Skeletal muscle satellite cell (primary cell): ENCODE measurements around the gene OARD1.

ENCODE experiments used
- H3K27me3 ChIP-seq: 2 replicates; pipeline ENCODE4 v1.7.0; 2013; ENCODE audit warnings: low read length; ENCODE audit not compliant: control insufficient read depth, insufficient read depth
- H3K36me3 ChIP-seq: 2 replicates; pipeline ENCODE4 v1.7.0; 2013; ENCODE audit warnings: mild to moderate bottlenecking, control low read depth, low read length; ENCODE audit not compliant: insufficient read depth
- H3K4me1 ChIP-seq: 2 replicates; pipeline ENCODE4 v1.7.0; 2013; ENCODE audit warnings: low read length; ENCODE audit not compliant: control insufficient read depth, insufficient read depth
- H3K4me2 ChIP-seq: 2 replicates; pipeline ENCODE4 v1.7.0; 2013; ENCODE audit warnings: mild to moderate bottlenecking, low read length
- H3K4me3 ChIP-seq: 2 replicates; pipeline ENCODE4 v1.7.0; 2013; ENCODE audit warnings: low read length
- H3K9ac ChIP-seq: 2 replicates; pipeline ENCODE4 v1.7.0; 2013; ENCODE audit warnings: mild to moderate bottlenecking, low read depth, low read length, moderate library complexity
- H3K9me3 ChIP-seq: replicated peaks from 2 replicates; pipeline ENCODE4 v1.7.0; 2013; ENCODE audit warnings: mild to moderate bottlenecking, control low read depth, low read length

Gene OARD1

GRCh38 chr6:41058783-41059181, 13.4 kb downstream of the OARD1 start:
- H3K9me3 ChIP-seq, result no peaks in the 10 kb centered on the region
- no peak overlapping the region for H3K4me2 ChIP-seq
- H3K9ac ChIP-seq, result no peak overlapping the region
- no peaks in the 10 kb centered on the region for H3K36me3 ChIP-seq
- no peak overlapping the region for H3K4me3 ChIP-seq
- H3K4me1 ChIP-seq, result no peaks in the 10 kb centered on the region
- H3K27me3 ChIP-seq, result peaks cover 5% of the 10 kb centered on the region

- no peaks in the 10 kb centered on the region for H3K4me1 ChIP-seq
- H3K27me3 ChIP-seq, result peaks cover 5% of the 10 kb centered on the region
- H3K9ac ChIP-seq, result no peak overlapping the region
- no peak overlapping the region for H3K4me3 ChIP-seq
- H3K36me3 ChIP-seq, result no peaks in the 10 kb centered on the region
- H3K9me3 ChIP-seq, result no peaks in the 10 kb centered on the region
- H3K4me2 ChIP-seq, result no peak overlapping the region
These were observed 15.2 kb downstream of the OARD1 start for GRCh38 chr6:41056768-41057490.

- no peak overlapping the region for H3K9ac ChIP-seq
- no peak overlapping the region for H3K4me2 ChIP-seq
- no peaks in the 10 kb centered on the region for H3K4me1 ChIP-seq
- peaks cover 5% of the 10 kb centered on the region for H3K27me3 ChIP-seq
- H3K9me3 ChIP-seq, result no peaks in the 10 kb centered on the region
- no peak overlapping the region for H3K4me3 ChIP-seq
- H3K36me3 ChIP-seq, result no peaks in the 10 kb centered on the region
These were observed 17.0 kb downstream of the OARD1 start for GRCh38 chr6:41055149-41055548.

- Histone ChIP-seq H3K4me1 (no peaks in the 10 kb centered on the region), H3K36me3 (no peaks in the 10 kb centered on the region), H3K9ac (no peak overlapping the region), H3K4me3 (no peak overlapping the region), H3K27me3 (peaks cover 5% of the 10 kb centered on the region), H3K4me2 (no peak overlapping the region), H3K9me3 (no peaks in the 10 kb centered on the region)
These were observed 17.6 kb downstream of the OARD1 start for GRCh38 chr6:41054511-41054910.

- Histone ChIP-seq H3K4me1 (no peaks in the 10 kb centered on the region), H3K9ac (no peak within 1 kb of the TSS), H3K4me3 (no peak within 1 kb of the TSS), H3K27me3 (peaks cover 5% of the 10 kb centered on the region), H3K9me3 (no peaks in the 10 kb centered on the region), H3K36me3 (no peaks in the 10 kb centered on the region), H3K4me2 (no peak within 1 kb of the TSS)
These were observed 19.1 kb downstream of the OARD1 start, which contains the start of gene APOBEC2 for GRCh38 chr6:41053041-41053440. Gene APOBEC2, plus strand, starts transcription at chr6:41053202. Its CDS starts 146 bp downstream, at chr6:41053348.

GRCh38 chr6:41051873-41052272, 20.3 kb downstream of the OARD1 start:
- Histone ChIP-seq H3K9ac (no peak overlapping the region), H3K9me3 (no peaks in the 10 kb centered on the region), H3K4me3 (no peak overlapping the region), H3K27me3 (peaks cover 9% of the 10 kb centered on the region), H3K4me1 (no peaks in the 10 kb centered on the region), H3K36me3 (no peaks in the 10 kb centered on the region), H3K4me2 (no peak overlapping the region)

- no peaks in the 10 kb centered on the region for H3K9me3 ChIP-seq
- H3K4me2 ChIP-seq, result no peak overlapping the region
- no peaks in the 10 kb centered on the region for H3K4me1 ChIP-seq
- H3K4me3 ChIP-seq, result no peak overlapping the region
- H3K9ac ChIP-seq, result no peak overlapping the region
- H3K36me3 ChIP-seq, result no peaks in the 10 kb centered on the region
- peaks cover 15% of the 10 kb centered on the region for H3K27me3 ChIP-seq
These were observed 21.6 kb downstream of the OARD1 start for GRCh38 chr6:41050536-41050935.

GRCh38 chr6:41049955-41050354, 22.2 kb downstream of the OARD1 start:
- Histone ChIP-seq H3K27me3 (peaks cover 15% of the 10 kb centered on the region), H3K9ac (no peak overlapping the region), H3K4me1 (no peaks in the 10 kb centered on the region), H3K9me3 (no peaks in the 10 kb centered on the region), H3K4me3 (no peak overlapping the region), H3K36me3 (no peaks in the 10 kb centered on the region), H3K4me2 (no peak overlapping the region)

GRCh38 chr6:41049521-41049920, 22.6 kb downstream of the OARD1 start:
- peaks cover 15% of the 10 kb centered on the region for H3K27me3 ChIP-seq
- H3K4me1 ChIP-seq, result no peaks in the 10 kb centered on the region
- H3K9ac ChIP-seq, result no peak overlapping the region
- H3K9me3 ChIP-seq, result no peaks in the 10 kb centered on the region
- H3K4me2 ChIP-seq, result no peak overlapping the region
- H3K4me3 ChIP-seq, result no peak overlapping the region
- H3K36me3 ChIP-seq, result no peaks in the 10 kb centered on the region

- no peaks in the 10 kb centered on the region for H3K9me3 ChIP-seq
- no peak overlapping the region for H3K9ac ChIP-seq
- no peak overlapping the region for H3K4me3 ChIP-seq
These were observed 24.1 kb downstream of the OARD1 start for GRCh38 chr6:41047745-41048732.

GRCh38 chr6:41047306-41047705, 24.9 kb downstream of the OARD1 start:
- H3K4me3 ChIP-seq, result no peak overlapping the region
- no peak overlapping the region for H3K4me2 ChIP-seq
- H3K36me3 ChIP-seq, result no peaks in the 10 kb centered on the region
- no peaks in the 10 kb centered on the region for H3K4me1 ChIP-seq
- H3K27me3 ChIP-seq, result peaks cover 9% of the 10 kb centered on the region
- H3K9ac ChIP-seq, result no peak overlapping the region
- H3K9me3 ChIP-seq, result no peaks in the 10 kb centered on the region

More at GRCh38 chr6:41047745-41048732, 24.1 kb downstream of the OARD1 start:
- H3K36me3 ChIP-seq, result no peaks in the 10 kb centered on the region
- H3K4me1 ChIP-seq, result no peaks in the 10 kb centered on the region
- no peak overlapping the region for H3K4me2 ChIP-seq
- H3K27me3 ChIP-seq, result peaks cover 9% of the 10 kb centered on the region
